ENCODE data around the gene RABGAP1L.
"Not testable (repeated sequence)": the region's sequence is repeated elsewhere in the genome, so short reads cannot be mapped to it uniquely, and the experiment has no call there.

RABGAP1L gene

DNA sequence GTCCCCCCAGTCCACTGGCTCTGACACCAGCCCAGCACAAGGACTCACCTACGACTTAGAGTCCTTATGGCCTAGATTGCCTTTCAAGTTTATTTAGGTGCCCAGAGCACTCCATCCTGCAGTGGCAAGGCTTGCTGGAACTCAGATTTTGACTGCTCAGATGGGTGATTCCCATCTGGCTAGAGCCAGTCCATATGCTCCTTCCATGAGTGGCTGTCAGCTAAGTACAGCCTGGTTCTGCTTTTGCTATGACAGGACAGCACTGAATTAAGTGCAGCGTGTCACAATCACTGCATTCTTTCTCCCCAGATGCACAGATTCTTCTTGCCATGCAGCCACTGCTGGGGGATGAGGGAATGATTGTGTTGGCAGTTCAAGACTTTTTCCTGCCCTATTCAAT lies 332.3 kb downstream of the RABGAP1L start:
- no peak overlapping the region for H3K27ac ChIP-seq (ENCODE audit: insufficient read depth, low read length, poor library complexity, severe bottlenecking)
- no peak for DNase-seq
- H3K4me3 ChIP-seq (ENCODE audit: insufficient read depth, low read depth, low read length, poor library complexity, severe bottlenecking) = no peak overlapping the region

DNA sequence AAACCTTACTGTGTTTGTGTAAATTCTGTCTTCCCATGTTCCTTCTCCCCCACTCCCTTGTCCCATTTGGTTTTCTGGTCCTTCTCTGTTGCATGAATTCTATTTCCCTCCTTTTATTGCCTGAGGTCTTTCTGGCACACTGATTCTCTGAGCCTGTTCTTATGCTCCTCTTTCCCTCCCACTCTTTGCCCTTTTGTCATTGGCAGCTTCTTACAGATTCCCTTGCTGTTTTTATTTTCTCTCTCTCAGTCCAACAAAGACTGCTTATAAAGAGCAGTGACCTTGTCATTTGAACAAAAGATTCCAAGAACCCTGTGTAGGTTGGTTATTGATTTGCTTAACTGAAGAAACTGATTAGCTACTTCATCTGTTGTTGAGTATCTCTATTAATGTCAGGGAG lies 338.2 kb downstream of the RABGAP1L start:
- Histone ChIP-seq H3K9me3 (ENCODE audit: control insufficient read depth, low read length) (no peaks in the 10 kb centered on the region), H3K4me1 (ENCODE audit: control insufficient read depth, insufficient read depth, low read length, poor library complexity, severe bottlenecking) (no peaks in the 10 kb centered on the region), H3K36me3 (ENCODE audit: control insufficient read depth, insufficient read depth, low read length) (no peaks in the 10 kb centered on the region), H3K27me3 (replicated peaks; ENCODE audit: control insufficient read depth, insufficient read depth, low read length, poor library complexity, severe bottlenecking) (no peaks in the 10 kb centered on the region), H3K4me3 (ENCODE audit: insufficient read depth, low read depth, low read length, poor library complexity, severe bottlenecking) (no peak overlapping the region), H3K27ac (ENCODE audit: insufficient read depth, low read length, poor library complexity, severe bottlenecking) (no peak overlapping the region)
- no peak for DNase-seq

More for the DNA sequence above, 332.3 kb downstream of the RABGAP1L start:
- Histone ChIP-seq H3K27me3 (replicated peaks; ENCODE audit: control insufficient read depth, insufficient read depth, low read length, poor library complexity, severe bottlenecking) (no peaks in the 10 kb centered on the region), H3K9me3 (ENCODE audit: control insufficient read depth, low read length) (no peaks in the 10 kb centered on the region), H3K4me1 (ENCODE audit: control insufficient read depth, insufficient read depth, low read length, poor library complexity, severe bottlenecking) (no peaks in the 10 kb centered on the region), H3K36me3 (ENCODE audit: control insufficient read depth, insufficient read depth, low read length) (no peaks in the 10 kb centered on the region)

DNA sequence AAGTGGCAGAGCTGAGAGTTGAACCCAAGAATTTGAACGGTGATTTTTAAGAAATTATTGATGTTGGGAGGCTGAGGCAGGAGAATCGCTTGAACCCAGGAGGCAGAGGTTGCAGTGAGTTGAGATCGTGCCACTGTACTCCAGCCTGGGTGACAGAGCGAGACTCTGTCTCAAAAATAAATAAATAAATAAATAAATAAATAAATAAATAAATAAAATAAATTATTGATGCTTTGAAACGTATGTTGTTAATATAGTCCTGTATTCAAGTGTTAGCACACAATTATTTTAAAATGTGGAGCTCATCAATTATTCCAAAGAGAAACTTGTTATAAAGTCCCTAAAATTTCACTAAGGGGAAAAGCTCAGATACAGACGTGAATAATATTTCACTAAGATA lies 357.4 kb downstream of the RABGAP1L start:
- H3K27ac ChIP-seq (ENCODE audit: insufficient read depth, low read length, poor library complexity, severe bottlenecking); H3K27me3 ChIP-seq (replicated peaks; ENCODE audit: control insufficient read depth, insufficient read depth, low read length, poor library complexity, severe bottlenecking); H3K9me3 ChIP-seq (ENCODE audit: control insufficient read depth, low read length); DNase-seq; H3K36me3 ChIP-seq (ENCODE audit: control insufficient read depth, insufficient read depth, low read length); H3K4me1 ChIP-seq (ENCODE audit: control insufficient read depth, insufficient read depth, low read length, poor library complexity, severe bottlenecking); H3K4me3 ChIP-seq (ENCODE audit: insufficient read depth, low read depth, low read length, poor library complexity, severe bottlenecking): not testable (repeated sequence)

DNA sequence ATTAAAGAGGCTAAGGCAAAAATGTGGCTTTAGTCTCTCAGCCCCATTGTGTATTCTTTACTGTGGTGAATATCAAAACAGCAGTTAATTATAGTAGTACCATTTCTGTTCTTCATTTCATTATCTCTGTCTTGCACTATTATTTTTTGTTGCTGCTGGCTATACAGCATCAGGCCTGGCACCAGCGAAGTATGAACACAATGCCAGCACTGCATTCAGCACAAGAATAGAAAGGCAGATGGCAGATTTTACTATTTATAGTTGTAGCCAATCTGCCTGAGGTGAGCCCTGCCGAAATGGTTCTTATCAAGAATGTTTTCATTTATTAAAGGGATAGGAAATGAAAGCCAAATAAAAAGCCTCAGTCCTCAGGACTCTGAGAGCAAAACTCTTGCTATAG lies 360.5 kb downstream of the RABGAP1L start:
- Histone ChIP-seq H3K27me3 (replicated peaks; ENCODE audit: control insufficient read depth, insufficient read depth, low read length, poor library complexity, severe bottlenecking) (no peaks in the 10 kb centered on the region), H3K9me3 (ENCODE audit: control insufficient read depth, low read length) (no peaks in the 10 kb centered on the region)

DNA sequence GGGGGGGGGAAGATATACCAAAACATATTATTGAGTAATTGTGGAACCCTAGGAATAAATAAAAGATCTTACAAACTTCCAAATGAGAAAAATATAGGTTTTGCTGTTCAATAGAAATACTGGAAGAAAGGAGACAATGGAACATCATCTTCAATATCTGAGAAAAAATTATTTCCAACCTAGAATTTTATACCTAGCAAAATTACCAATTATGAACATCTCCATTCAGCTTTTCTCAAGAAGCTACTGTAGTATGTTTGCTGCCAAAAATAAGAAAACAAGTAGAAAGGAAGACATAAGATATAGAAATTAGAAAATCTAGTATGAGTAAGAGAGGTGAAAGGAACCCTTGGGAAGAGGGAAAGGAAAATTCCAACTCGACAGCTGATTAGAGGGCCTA lies 372.4 kb downstream of the RABGAP1L start:
- Histone ChIP-seq H3K9me3 (ENCODE audit: control insufficient read depth, low read length) (peaks cover 6% of the 10 kb centered on the region), H3K27ac (ENCODE audit: insufficient read depth, low read length, poor library complexity, severe bottlenecking) (no peak overlapping the region), H3K36me3 (ENCODE audit: control insufficient read depth, insufficient read depth, low read length) (no peaks in the 10 kb centered on the region), H3K27me3 (replicated peaks; ENCODE audit: control insufficient read depth, insufficient read depth, low read length, poor library complexity, severe bottlenecking) (no peaks in the 10 kb centered on the region), H3K4me1 (ENCODE audit: control insufficient read depth, insufficient read depth, low read length, poor library complexity, severe bottlenecking) (no peaks in the 10 kb centered on the region), H3K4me3 (ENCODE audit: insufficient read depth, low read depth, low read length, poor library complexity, severe bottlenecking) (no peak overlapping the region)
- DNase-seq = no peak

More for the DNA sequence above, 360.5 kb downstream of the RABGAP1L start:
- no peak for DNase-seq
- Histone ChIP-seq H3K27ac (ENCODE audit: insufficient read depth, low read length, poor library complexity, severe bottlenecking) (no peak overlapping the region), H3K36me3 (ENCODE audit: control insufficient read depth, insufficient read depth, low read length) (no peaks in the 10 kb centered on the region), H3K4me1 (ENCODE audit: control insufficient read depth, insufficient read depth, low read length, poor library complexity, severe bottlenecking) (no peaks in the 10 kb centered on the region), H3K4me3 (ENCODE audit: insufficient read depth, low read depth, low read length, poor library complexity, severe bottlenecking) (no peak overlapping the region)

DNA sequence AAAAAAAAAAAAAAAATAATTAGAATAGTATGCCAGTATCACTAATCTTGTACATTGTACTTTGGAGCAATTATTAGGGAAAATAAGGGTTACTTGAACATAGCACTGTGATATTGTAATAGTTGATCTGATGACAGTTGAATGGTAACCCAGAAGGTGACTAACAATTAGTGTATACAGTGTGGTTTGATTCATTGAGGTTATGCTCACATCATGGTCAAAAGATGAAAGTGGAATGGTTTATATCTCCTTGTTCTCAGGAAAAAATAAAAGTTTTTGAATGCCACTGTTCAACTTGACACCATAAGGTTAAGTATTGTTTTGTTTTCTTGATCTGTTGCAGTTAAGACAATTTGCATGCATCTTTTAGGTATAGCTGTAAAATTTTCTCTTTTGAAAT lies 375.5 kb downstream of the RABGAP1L start:
- no peak for DNase-seq
- H3K9me3 ChIP-seq (ENCODE audit: control insufficient read depth, low read length) = peaks cover 20% of the 10 kb centered on the region

DNA sequence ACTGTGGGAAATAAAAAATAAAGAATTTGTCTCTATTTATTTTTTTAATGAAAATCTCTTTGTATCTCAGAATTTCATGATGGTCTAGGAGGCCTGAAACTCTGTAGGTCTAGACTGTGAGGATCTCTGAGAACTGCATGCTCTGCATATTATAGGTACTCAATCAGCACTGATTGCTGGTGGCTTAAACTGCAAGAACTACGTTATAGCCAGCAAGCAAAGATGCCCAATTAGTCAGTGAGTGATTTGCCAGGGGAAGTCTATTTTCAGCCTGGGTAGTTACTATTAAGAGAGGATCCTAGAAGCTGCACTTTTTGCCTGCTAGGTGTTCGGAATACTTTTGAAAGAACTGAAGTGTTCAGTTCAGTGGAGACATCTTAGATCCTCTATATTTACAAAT lies 375.9 kb downstream of the RABGAP1L start:
- no peak for DNase-seq
- Histone ChIP-seq H3K27ac (ENCODE audit: insufficient read depth, low read length, poor library complexity, severe bottlenecking) (no peak overlapping the region), H3K36me3 (ENCODE audit: control insufficient read depth, insufficient read depth, low read length) (no peaks in the 10 kb centered on the region), H3K9me3 (ENCODE audit: control insufficient read depth, low read length) (peaks cover 20% of the 10 kb centered on the region), H3K4me3 (ENCODE audit: insufficient read depth, low read depth, low read length, poor library complexity, severe bottlenecking) (no peak overlapping the region), H3K4me1 (ENCODE audit: control insufficient read depth, insufficient read depth, low read length, poor library complexity, severe bottlenecking) (no peaks in the 10 kb centered on the region), H3K27me3 (replicated peaks; ENCODE audit: control insufficient read depth, insufficient read depth, low read length, poor library complexity, severe bottlenecking) (no peaks in the 10 kb centered on the region)

More for the DNA sequence above, 375.5 kb downstream of the RABGAP1L start:
- Histone ChIP-seq H3K36me3 (ENCODE audit: control insufficient read depth, insufficient read depth, low read length) (no peaks in the 10 kb centered on the region), H3K4me3 (ENCODE audit: insufficient read depth, low read depth, low read length, poor library complexity, severe bottlenecking) (no peak overlapping the region), H3K27ac (ENCODE audit: insufficient read depth, low read length, poor library complexity, severe bottlenecking) (no peak overlapping the region), H3K27me3 (replicated peaks; ENCODE audit: control insufficient read depth, insufficient read depth, low read length, poor library complexity, severe bottlenecking) (no peaks in the 10 kb centered on the region), H3K4me1 (ENCODE audit: control insufficient read depth, insufficient read depth, low read length, poor library complexity, severe bottlenecking) (no peaks in the 10 kb centered on the region)

DNA sequence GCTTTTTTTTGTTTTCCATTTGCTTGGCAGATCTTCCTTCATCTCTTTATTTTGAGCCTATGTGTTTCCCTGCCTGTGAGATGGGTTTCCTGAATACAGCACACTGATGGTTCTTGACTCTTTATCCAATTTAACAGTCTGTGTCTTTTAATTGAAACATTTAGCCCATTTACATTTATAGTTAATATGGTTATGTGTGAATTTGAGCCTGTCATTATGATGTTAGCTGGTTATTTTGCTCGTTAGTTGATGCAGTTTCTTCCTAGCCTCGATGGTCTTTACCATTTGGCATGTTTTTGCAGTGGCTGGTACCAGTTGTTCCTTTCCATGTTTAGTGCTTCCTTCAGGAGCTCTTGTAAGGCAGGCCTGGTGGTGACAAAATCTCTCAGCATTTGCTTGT lies 384.1 kb downstream of the RABGAP1L start:
- H3K4me3 ChIP-seq (ENCODE audit: insufficient read depth, low read depth, low read length, poor library complexity, severe bottlenecking); H3K27me3 ChIP-seq (replicated peaks; ENCODE audit: control insufficient read depth, insufficient read depth, low read length, poor library complexity, severe bottlenecking); H3K4me1 ChIP-seq (ENCODE audit: control insufficient read depth, insufficient read depth, low read length, poor library complexity, severe bottlenecking); DNase-seq; H3K9me3 ChIP-seq (ENCODE audit: control insufficient read depth, low read length); H3K36me3 ChIP-seq (ENCODE audit: control insufficient read depth, insufficient read depth, low read length); H3K27ac ChIP-seq (ENCODE audit: insufficient read depth, low read length, poor library complexity, severe bottlenecking): not testable (repeated sequence)

DNA sequence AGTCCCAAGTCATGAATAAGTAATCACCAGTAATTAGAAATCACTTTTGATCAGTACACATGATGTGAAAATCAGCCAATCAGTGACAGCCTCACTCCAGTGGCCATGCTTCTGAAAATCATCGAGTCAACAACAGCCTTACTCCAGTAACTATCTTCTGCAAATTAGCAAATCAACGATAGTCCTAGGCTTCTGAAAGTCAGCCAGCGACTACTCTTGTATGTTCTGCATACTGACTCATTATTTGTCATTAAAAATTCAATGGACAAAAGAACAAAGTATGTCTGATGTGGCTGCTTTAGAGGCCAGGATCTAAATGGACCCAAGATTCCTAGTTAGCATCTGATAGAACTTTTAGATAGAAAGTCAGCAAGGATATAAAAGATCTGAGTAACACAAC lies 391.0 kb downstream of the RABGAP1L start:
- no peak overlapping the region for H3K4me3 ChIP-seq (ENCODE audit: insufficient read depth, low read depth, low read length, poor library complexity, severe bottlenecking)
- H3K9me3 ChIP-seq (ENCODE audit: control insufficient read depth, low read length) = no peaks in the 10 kb centered on the region
- DNase-seq = no peak
- no peak overlapping the region for H3K27ac ChIP-seq (ENCODE audit: insufficient read depth, low read length, poor library complexity, severe bottlenecking)
- H3K36me3 ChIP-seq (ENCODE audit: control insufficient read depth, insufficient read depth, low read length) = no peaks in the 10 kb centered on the region
- H3K4me1 ChIP-seq (ENCODE audit: control insufficient read depth, insufficient read depth, low read length, poor library complexity, severe bottlenecking) = no peaks in the 10 kb centered on the region
- H3K27me3 ChIP-seq (replicated peaks; ENCODE audit: control insufficient read depth, insufficient read depth, low read length, poor library complexity, severe bottlenecking) = no peaks in the 10 kb centered on the region

DNA sequence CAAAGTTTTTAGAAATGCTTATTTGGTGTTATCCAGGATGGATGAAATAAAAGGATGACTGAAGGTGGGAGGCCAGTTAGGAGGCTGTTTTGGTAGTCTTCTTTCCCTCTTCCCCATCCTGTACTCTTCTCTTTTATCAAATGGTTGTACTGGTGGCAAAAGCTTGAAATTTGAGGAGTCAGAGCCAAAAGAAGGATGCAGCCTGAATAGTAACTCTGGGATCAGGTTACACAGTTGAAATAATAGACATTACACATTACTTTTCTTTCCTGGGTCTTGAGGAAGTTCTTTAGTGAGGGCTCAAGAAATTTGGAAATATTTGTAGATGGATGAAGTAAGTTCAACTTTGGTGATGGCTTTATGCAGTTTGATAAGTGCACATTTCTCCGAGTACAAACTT lies 397.1 kb downstream of the RABGAP1L start:
- Histone ChIP-seq H3K27me3 (replicated peaks; ENCODE audit: control insufficient read depth, insufficient read depth, low read length, poor library complexity, severe bottlenecking) (no peaks in the 10 kb centered on the region), H3K27ac (ENCODE audit: insufficient read depth, low read length, poor library complexity, severe bottlenecking) (no peak overlapping the region), H3K36me3 (ENCODE audit: control insufficient read depth, insufficient read depth, low read length) (no peaks in the 10 kb centered on the region), H3K4me1 (ENCODE audit: control insufficient read depth, insufficient read depth, low read length, poor library complexity, severe bottlenecking) (no peaks in the 10 kb centered on the region), H3K9me3 (ENCODE audit: control insufficient read depth, low read length) (no peaks in the 10 kb centered on the region), H3K4me3 (ENCODE audit: insufficient read depth, low read depth, low read length, poor library complexity, severe bottlenecking) (no peak overlapping the region)
- DNase-seq = no peak

DNA sequence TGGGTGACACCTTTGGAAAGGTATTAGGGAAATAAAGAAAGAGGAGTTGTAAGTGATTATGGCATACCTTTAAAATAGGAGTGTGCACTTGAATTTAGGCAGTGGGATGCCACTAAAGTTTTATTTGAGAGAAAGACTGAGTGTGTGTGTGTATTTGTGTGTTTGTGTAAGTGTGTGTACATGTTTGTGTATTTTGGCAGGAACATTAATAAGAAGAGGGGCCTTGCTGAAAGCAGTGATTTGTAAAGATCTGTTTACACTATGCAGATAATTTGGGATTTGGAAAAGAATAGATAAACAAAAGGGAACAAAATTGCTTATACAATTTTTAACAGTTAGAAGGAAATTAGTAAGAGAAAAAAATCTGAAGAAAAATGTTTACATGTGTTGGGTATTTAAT lies 409.2 kb downstream of the RABGAP1L start:
- Histone ChIP-seq H3K4me1 (ENCODE audit: control insufficient read depth, insufficient read depth, low read length, poor library complexity, severe bottlenecking) (no peaks in the 10 kb centered on the region), H3K27ac (ENCODE audit: insufficient read depth, low read length, poor library complexity, severe bottlenecking) (no peak overlapping the region), H3K36me3 (ENCODE audit: control insufficient read depth, insufficient read depth, low read length) (no peaks in the 10 kb centered on the region), H3K27me3 (replicated peaks; ENCODE audit: control insufficient read depth, insufficient read depth, low read length, poor library complexity, severe bottlenecking) (no peaks in the 10 kb centered on the region), H3K4me3 (ENCODE audit: insufficient read depth, low read depth, low read length, poor library complexity, severe bottlenecking) (no peak overlapping the region), H3K9me3 (ENCODE audit: control insufficient read depth, low read length) (no peaks in the 10 kb centered on the region)
- no peak for DNase-seq

Measured in effector memory CD4-positive, alpha-beta T cell (primary cell).